Mammary epithelial cell (primary cell): ENCODE results near the gene TRIM23.

Experiments used
- EZH2 ChIP-seq: IDR thresholded peaks from 2 replicates; pipeline ENCODE4 v1.6.1; 2012; ENCODE audit warnings: low read length, inconsistent platforms, borderline replicate concordance
- TF ChIP-seq, protein P1 (sequence below), 2 donors: IDR thresholded peaks in 1 of 2; conservative IDR thresholded peaks in 1 of 2; 2 replicates each; pipeline ENCODE4 v1.5.1; 2011 to 2012; ENCODE audit warnings: inconsistent platforms in 2 of 2, low read length in 2 of 2, mild to moderate bottlenecking in 2 of 2, control low read depth in 1 of 2, low read depth in 1 of 2; ENCODE audit not compliant: insufficient read depth in 1 of 2; ENCODE audit errors: extremely low read depth in 1 of 2

DNA sequence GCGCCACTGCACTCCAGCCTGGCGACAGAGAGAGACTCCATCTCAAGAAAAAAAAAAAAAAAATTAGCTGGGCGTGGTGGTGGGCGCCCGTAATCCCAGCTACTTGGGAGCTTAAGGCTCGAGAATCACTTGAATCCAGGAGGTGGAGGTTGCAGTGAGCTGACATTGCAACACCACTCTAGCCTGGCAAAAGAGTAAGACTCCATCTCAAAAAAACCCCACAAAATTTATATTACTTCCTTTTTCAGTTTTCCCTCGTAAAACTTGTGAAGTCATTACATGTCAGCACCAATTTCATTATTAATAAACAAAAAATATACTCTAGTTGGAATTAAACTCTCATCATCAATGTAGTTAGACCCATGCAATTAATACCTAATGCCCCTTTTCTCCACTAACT is 44.6 kb upstream of the TRIM23 start:
- TF ChIP-seq, protein P1, sequence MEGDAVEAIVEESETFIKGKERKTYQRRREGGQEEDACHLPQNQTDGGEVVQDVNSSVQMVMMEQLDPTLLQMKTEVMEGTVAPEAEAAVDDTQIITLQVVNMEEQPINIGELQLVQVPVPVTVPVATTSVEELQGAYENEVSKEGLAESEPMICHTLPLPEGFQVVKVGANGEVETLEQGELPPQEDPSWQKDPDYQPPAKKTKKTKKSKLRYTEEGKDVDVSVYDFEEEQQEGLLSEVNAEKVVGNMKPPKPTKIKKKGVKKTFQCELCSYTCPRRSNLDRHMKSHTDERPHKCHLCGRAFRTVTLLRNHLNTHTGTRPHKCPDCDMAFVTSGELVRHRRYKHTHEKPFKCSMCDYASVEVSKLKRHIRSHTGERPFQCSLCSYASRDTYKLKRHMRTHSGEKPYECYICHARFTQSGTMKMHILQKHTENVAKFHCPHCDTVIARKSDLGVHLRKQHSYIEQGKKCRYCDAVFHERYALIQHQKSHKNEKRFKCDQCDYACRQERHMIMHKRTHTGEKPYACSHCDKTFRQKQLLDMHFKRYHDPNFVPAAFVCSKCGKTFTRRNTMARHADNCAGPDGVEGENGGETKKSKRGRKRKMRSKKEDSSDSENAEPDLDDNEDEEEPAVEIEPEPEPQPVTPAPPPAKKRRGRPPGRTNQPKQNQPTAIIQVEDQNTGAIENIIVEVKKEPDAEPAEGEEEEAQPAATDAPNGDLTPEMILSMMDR (conservative IDR thresholded peaks at IDR 0.05 in 1 of 2, IDR thresholded peaks at IDR 0.05 in 1 of 2; ENCODE audit: extremely low read depth in 1 of 2, insufficient read depth in 1 of 2, low read depth in 1 of 2, low read length in 2 of 2) = no peak
- no peak for TF ChIP-seq EZH2
